HG03439 (cell line): Measurements from ENCODE around the gene LMO3.

Experiments
- ATAC-seq: cut with Tn5 transposase; IDR thresholded peaks from one replicate; pipeline ENCODE4 v1.9.1; 2021; ENCODE audit warnings: mild to moderate bottlenecking, moderate library complexity; ENCODE audit not compliant: unreplicated experiment

Gene LMO3

GRCh38 chr12:16602412-16602811, 3.5 kb downstream of the LMO3 start:
- ATAC-seq, result no peak

GRCh38 chr12:16600525-16600924, 5.4 kb downstream of the LMO3 start:
- ATAC-seq, result no peak

GRCh38 chr12:16599081-16599480, 6.9 kb downstream of the LMO3 start:
- ATAC-seq, result no peak

- ATAC-seq, result no peak
These were observed 11.2 kb downstream of the LMO3 start for GRCh38 chr12:16594797-16595196.

- no peak for ATAC-seq
These were observed 12.4 kb downstream of the LMO3 start for GRCh38 chr12:16593546-16593945.

- ATAC-seq, result no peak
These were observed 15.3 kb downstream of the LMO3 start for GRCh38 chr12:16590645-16591044.

- no peak for ATAC-seq
These were observed 17.1 kb downstream of the LMO3 start for GRCh38 chr12:16588812-16589211.

- no peak for ATAC-seq
These were observed 18.4 kb downstream of the LMO3 start for GRCh38 chr12:16587514-16587913.

GRCh38 chr12:16587110-16587453, 18.9 kb downstream of the LMO3 start:
- no peak for ATAC-seq

GRCh38 chr12:16586350-16587109, 19.4 kb downstream of the LMO3 start:
- ATAC-seq, result no peak

- no peak for ATAC-seq
These were observed 20.2 kb downstream of the LMO3 start for GRCh38 chr12:16585781-16586180.

GRCh38 chr12:16583969-16584745, 21.8 kb downstream of the LMO3 start:
- no peak for ATAC-seq

- no peak for ATAC-seq
These were observed 24.5 kb downstream of the LMO3 start for GRCh38 chr12:16581416-16581815.

- ATAC-seq, result no peak
These were observed 26.9 kb downstream of the LMO3 start for GRCh38 chr12:16579041-16579440.

- no peak for ATAC-seq
These were observed 32.4 kb downstream of the LMO3 start for GRCh38 chr12:16573398-16574077.

- peak; percentile 63 for ATAC-seq
These were observed 37.1 kb downstream of the LMO3 start for GRCh38 chr12:16568873-16569272.

- ATAC-seq, result no peak
These were observed 41.3 kb downstream of the LMO3 start for GRCh38 chr12:16564675-16565074.

GRCh38 chr12:16563504-16563903, 42.5 kb downstream of the LMO3 start:
- no peak for ATAC-seq

- no peak for ATAC-seq
These were observed 43.0 kb downstream of the LMO3 start for GRCh38 chr12:16562921-16563320.

GRCh38 chr12:16562435-16562834, 43.5 kb downstream of the LMO3 start:
- ATAC-seq, result no peak

- ATAC-seq, result no peak
These were observed 45.7 kb downstream of the LMO3 start for GRCh38 chr12:16560273-16560672.

- no peak for ATAC-seq
These were observed 50.3 kb downstream of the LMO3 start for GRCh38 chr12:16555630-16556029.
